ENCODE data around the gene PCDHGA8.

- TF ChIP-seq, protein P1, sequence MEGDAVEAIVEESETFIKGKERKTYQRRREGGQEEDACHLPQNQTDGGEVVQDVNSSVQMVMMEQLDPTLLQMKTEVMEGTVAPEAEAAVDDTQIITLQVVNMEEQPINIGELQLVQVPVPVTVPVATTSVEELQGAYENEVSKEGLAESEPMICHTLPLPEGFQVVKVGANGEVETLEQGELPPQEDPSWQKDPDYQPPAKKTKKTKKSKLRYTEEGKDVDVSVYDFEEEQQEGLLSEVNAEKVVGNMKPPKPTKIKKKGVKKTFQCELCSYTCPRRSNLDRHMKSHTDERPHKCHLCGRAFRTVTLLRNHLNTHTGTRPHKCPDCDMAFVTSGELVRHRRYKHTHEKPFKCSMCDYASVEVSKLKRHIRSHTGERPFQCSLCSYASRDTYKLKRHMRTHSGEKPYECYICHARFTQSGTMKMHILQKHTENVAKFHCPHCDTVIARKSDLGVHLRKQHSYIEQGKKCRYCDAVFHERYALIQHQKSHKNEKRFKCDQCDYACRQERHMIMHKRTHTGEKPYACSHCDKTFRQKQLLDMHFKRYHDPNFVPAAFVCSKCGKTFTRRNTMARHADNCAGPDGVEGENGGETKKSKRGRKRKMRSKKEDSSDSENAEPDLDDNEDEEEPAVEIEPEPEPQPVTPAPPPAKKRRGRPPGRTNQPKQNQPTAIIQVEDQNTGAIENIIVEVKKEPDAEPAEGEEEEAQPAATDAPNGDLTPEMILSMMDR (conservative IDR thresholded peaks at IDR 0.05 in 1 of 2, IDR thresholded peaks at IDR 0.05 in 1 of 2; ENCODE audit: low read depth in 1 of 2, low read length in 2 of 2) = peak; percentile 7 to 17
- TF ChIP-seq EZH2 (IDR thresholded peaks at IDR 0.05; ENCODE audit: low read length, missing control alignments) = peak; percentile 23
These were observed 28.3 kb upstream of the PCDHGA8 start, which contains the start of gene PCDHGA5 for GRCh38 chr5:141363952-141364660.
